Left lung (tissue), 10 donors: ENCODE data around the gene FAM222A. TPM values are rescaled to one million over a fixed set of nuclear protein-coding genes. Genes with fewer than 3 reads are reported as not detected.

Experiments
- ATAC-seq: fragments of 200-7000 bp; cut with Tn5 transposase; one replicate; pipeline ENCODE4 v1.9.1; 2020; ENCODE audit warnings: moderate library complexity
- DNase-seq, 4 donors: peaks; one replicate each; pipeline ENCODE4 v3.0.0-alpha.2; 2013 to 2020
- H3K27ac ChIP-seq, 2 donors: fragments of 200-600 bp; sonication (generic) in 1 of 2; one replicate each; pipeline versions ENCODE4 v1.5.0 to v1.8.0; 2020 to 2021
- H3K27me3 ChIP-seq, 2 donors: fragments of 200-600 bp; sonication (generic) in 1 of 2; one replicate each; pipeline versions ENCODE4 v1.5.0 to v1.8.0; 2020 to 2021
- H3K36me3 ChIP-seq, 2 donors: fragments of 200-600 bp; sonication (generic) in 1 of 2; one replicate each; pipeline versions ENCODE4 v1.5.0 to v1.8.0; 2020 to 2021
- H3K4me1 ChIP-seq, 2 donors: fragments of 200-600 bp; one replicate each; pipeline ENCODE4 v1.8.0; 2021
- H3K4me3 ChIP-seq, 2 donors: fragments of 200-600 bp; sonication (generic) in 1 of 2; one replicate each; pipeline versions ENCODE4 v1.5.0 to v1.8.0; 2020 to 2021; ENCODE audit warnings: mild to moderate bottlenecking in 1 of 2
- H3K9me3 ChIP-seq, 2 donors: fragments of 200-600 bp; sonication (generic) in 1 of 2; one replicate each; pipeline versions ENCODE4 v1.5.0 to v1.8.0; 2020 to 2021
- CTCF ChIP-seq, 2 donors: fragments of 200-600 bp; sonication (generic) in 1 of 2; IDR thresholded peaks; one replicate each; pipeline versions ENCODE4 v1.5.0 to v1.8.0; 2021; ENCODE audit warnings: antibody characterized with exemption in 2 of 2
- intact Hi-C, 2 donors: fragments of 100-400 bp; cut with DNase I; formaldehyde crosslinking; loops; one replicate each; pipeline versions ENCODE4 v1.11.2 to v1.14.2; 2022
- polyA plus RNA-seq, 6 donors: library from polyadenylated mRNA; unstranded; fragments of 120-200 nt; gene quantifications; one replicate each; pipeline ENCODE4 v1.2.1, GENCODE V29; 2013; ENCODE audit not compliant: insufficient read length in 6 of 6
- total RNA-seq, 2 donors: library from RNA; stranded (reverse); fragmentation: NEBNext Ultra II Directional; extraction: Animal tissue kit (Norgen Biotek cat#: 25700); gene quantifications; one replicate each; pipeline ENCODE4 v1.2.1, GENCODE V29; 2021
- donor health status: DM: no; HTN: yes; CAD: no.
- donor health status: DM: no; HTN: no; CAD: no.

Gene FAM222A
- total and polyA plus RNA-seq, 8 donors: 1.8 to 4.0 (median 2.6) TPM

- Histone ChIP-seq H3K27me3 (no peaks in the 10 kb centered on the region), H3K4me3 (no peak overlapping the region), H3K9me3 (peaks cover 0 to 3% of the 10 kb centered on the region in 2 donors), H3K27ac (no peak overlapping the region), H3K36me3 (no peaks in the 10 kb centered on the region), H3K4me1 (no peaks in the 10 kb centered on the region)
- intact Hi-C loops: no loop called here
- TF ChIP-seq CTCF (IDR thresholded peaks at IDR 0.05): no peak
- DNase-seq (no peak), ATAC-seq (no peak)
Observed at GRCh38 chr12:109781668-109782325, 68.2 kb downstream of the FAM222A start.

- no peak for TF ChIP-seq CTCF (IDR thresholded peaks at IDR 0.05)
- Histone ChIP-seq H3K4me1 (no peaks in the 10 kb centered on the region), H3K4me3 (no peak overlapping the region), H3K27me3 (no peaks in the 10 kb centered on the region), H3K36me3 (no peaks in the 10 kb centered on the region), H3K9me3 (peaks cover 0 to 3% of the 10 kb centered on the region in 2 donors), H3K27ac (no peak overlapping the region)
- intact Hi-C loops: no loop called here
- ATAC-seq (no peak), DNase-seq (peak in 1 of 4 donors; percentile 65)
Observed at GRCh38 chr12:109782326-109782703, 68.7 kb downstream of the FAM222A start.

GRCh38 chr12:109783135-109783964, 69.7 kb downstream of the FAM222A start:
- no peaks in the 10 kb centered on the region for H3K4me1 ChIP-seq
- intact Hi-C loops: no loop called here
- TF ChIP-seq CTCF (IDR thresholded peaks at IDR 0.05): no peak
- H3K27ac ChIP-seq: no peak overlapping the region
- H3K9me3 ChIP-seq: peaks cover 0 to 3% of the 10 kb centered on the region in 2 donors
- no peaks in the 10 kb centered on the region for H3K27me3 ChIP-seq
- H3K4me3 ChIP-seq: no peak overlapping the region
- ATAC-seq (no peak), DNase-seq (peak in 1 of 4 donors; percentile 69)
- no peaks in the 10 kb centered on the region for H3K36me3 ChIP-seq

GRCh38 chr12:109783965-109784244, 70.3 kb downstream of the FAM222A start:
- H3K36me3 ChIP-seq: no peaks in the 10 kb centered on the region
- no peak overlapping the region for H3K4me3 ChIP-seq
- DNase-seq: no peak
- H3K4me1 ChIP-seq: no peaks in the 10 kb centered on the region
- no peaks in the 10 kb centered on the region for H3K27me3 ChIP-seq
- no peak for ATAC-seq
- intact Hi-C loops: no loop called here
- H3K9me3 ChIP-seq: peaks cover 0 to 3% of the 10 kb centered on the region in 2 donors
- no peak overlapping the region for H3K27ac ChIP-seq
- TF ChIP-seq CTCF (IDR thresholded peaks at IDR 0.05): no peak

- H3K4me1 ChIP-seq: no peaks in the 10 kb centered on the region
- H3K4me3 ChIP-seq: no peak overlapping the region
- no peaks in the 10 kb centered on the region for H3K36me3 ChIP-seq
- TF ChIP-seq CTCF (IDR thresholded peaks at IDR 0.05): no peak
- ATAC-seq (no peak), DNase-seq (no peak)
- no peaks in the 10 kb centered on the region for H3K27me3 ChIP-seq
- H3K9me3 ChIP-seq: no peaks in the 10 kb centered on the region
- intact Hi-C loops: no loop called here
- H3K27ac ChIP-seq: no peak overlapping the region
Observed at GRCh38 chr12:109785854-109786253, 72.2 kb downstream of the FAM222A start.
